ENCODE data around the gene KPNA6. TPM values are rescaled to one million over a fixed set of nuclear protein-coding genes. Genes with fewer than 3 reads are reported as not detected.

Gene KPNA6
- total and polyA plus RNA-seq, 2 of the 13 experiments (the other 11 are each of a cell fraction or from before 2014, with no cell fraction given): 22.0 to 47.5 TPM

GRCh38 chr1:32104127-32104526 is 3.7 kb upstream of the KPNA6 start (continued):
- TF ChIP-seq, protein P1, sequence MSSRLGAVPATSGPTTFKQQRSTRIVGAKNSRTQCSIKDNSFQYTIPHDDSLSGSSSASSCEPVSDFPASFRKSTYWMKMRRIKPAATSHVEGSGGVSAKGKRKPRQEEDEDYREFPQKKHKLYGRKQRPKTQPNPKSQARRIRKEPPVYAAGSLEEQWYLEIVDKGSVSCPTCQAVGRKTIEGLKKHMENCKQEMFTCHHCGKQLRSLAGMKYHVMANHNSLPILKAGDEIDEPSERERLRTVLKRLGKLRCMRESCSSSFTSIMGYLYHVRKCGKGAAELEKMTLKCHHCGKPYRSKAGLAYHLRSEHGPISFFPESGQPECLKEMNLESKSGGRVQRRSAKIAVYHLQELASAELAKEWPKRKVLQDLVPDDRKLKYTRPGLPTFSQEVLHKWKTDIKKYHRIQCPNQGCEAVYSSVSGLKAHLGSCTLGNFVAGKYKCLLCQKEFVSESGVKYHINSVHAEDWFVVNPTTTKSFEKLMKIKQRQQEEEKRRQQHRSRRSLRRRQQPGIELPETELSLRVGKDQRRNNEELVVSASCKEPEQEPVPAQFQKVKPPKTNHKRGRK (CRISPR knock-in tag; IDR thresholded peaks at IDR 0.05): no peak
- TF ChIP-seq, protein P2, sequence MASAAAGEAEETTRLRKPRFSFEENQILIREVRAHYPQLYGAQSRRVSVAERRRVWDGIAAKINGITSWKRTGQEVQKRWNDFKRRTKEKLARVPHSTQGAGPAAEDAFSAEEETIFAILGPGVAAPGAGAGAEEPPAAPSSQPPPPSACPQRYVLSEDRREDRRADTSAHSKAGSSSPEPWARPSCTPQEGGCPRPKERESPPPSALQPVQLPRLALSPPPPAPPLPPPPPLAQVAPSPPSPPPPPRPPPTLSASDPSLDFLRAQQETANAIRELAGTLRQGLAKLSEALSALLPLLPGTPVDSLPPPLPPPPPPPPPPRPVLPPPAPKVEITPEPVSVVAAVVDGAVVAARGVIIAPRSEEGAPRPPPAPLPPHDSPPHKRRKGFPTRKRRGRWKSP (CRISPR knock-in tag; IDR thresholded peaks at IDR 0.05): no peak
- TF ChIP-seq SP5 (CRISPR knock-in tag; IDR thresholded peaks at IDR 0.05; ENCODE audit: borderline replicate concordance, low read depth): no peak
- peak; percentile 64 for TF ChIP-seq FOXA3 (CRISPR knock-in tag; IDR thresholded peaks at IDR 0.05)
- TF ChIP-seq ZNF362 (CRISPR knock-in tag; IDR thresholded peaks at IDR 0.05; ENCODE audit: borderline replicate concordance): peak; percentile 84; the same call in 1 of the 2 replicates
- TF ChIP-seq SSRP1 (CRISPR knock-in tag; IDR thresholded peaks at IDR 0.05): no peak
- TF ChIP-seq HDAC1 (CRISPR knock-in tag; IDR thresholded peaks at IDR 0.05): 0 out of 2 replicates have a peak, but pooled peaks have one; percentile 24
- TF ChIP-seq MXD4 (CRISPR knock-in tag; IDR thresholded peaks at IDR 0.05): 0 out of 2 replicates have a peak, but pooled peaks have one; percentile 18
- TF ChIP-seq KAT8 (CRISPR knock-in tag; IDR thresholded peaks at IDR 0.05): no peak
- TF ChIP-seq, protein P3, sequence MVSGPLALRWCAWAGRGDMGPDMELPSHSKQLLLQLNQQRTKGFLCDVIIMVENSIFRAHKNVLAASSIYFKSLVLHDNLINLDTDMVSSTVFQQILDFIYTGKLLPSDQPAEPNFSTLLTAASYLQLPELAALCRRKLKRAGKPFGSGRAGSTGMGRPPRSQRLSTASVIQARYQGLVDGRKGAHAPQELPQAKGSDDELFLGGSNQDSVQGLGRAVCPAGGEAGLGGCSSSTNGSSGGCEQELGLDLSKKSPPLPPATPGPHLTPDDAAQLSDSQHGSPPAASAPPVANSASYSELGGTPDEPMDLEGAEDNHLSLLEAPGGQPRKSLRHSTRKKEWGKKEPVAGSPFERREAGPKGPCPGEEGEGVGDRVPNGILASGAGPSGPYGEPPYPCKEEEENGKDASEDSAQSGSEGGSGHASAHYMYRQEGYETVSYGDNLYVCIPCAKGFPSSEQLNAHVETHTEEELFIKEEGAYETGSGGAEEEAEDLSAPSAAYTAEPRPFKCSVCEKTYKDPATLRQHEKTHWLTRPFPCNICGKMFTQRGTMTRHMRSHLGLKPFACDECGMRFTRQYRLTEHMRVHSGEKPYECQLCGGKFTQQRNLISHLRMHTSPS (CRISPR knock-in tag; IDR thresholded peaks at IDR 0.05; ENCODE audit: low read depth): no peak
- no peak for TF ChIP-seq HMGXB3 (CRISPR knock-in tag; IDR thresholded peaks at IDR 0.05; ENCODE audit: borderline replicate concordance)
- TF ChIP-seq ZNF230 (CRISPR knock-in tag; IDR thresholded peaks at IDR 0.05): no peak
- TF ChIP-seq ZNF577 (CRISPR knock-in tag; IDR thresholded peaks at IDR 0.05; ENCODE audit: borderline replicate concordance, low read depth): no peak
- TF ChIP-seq, protein P4, sequence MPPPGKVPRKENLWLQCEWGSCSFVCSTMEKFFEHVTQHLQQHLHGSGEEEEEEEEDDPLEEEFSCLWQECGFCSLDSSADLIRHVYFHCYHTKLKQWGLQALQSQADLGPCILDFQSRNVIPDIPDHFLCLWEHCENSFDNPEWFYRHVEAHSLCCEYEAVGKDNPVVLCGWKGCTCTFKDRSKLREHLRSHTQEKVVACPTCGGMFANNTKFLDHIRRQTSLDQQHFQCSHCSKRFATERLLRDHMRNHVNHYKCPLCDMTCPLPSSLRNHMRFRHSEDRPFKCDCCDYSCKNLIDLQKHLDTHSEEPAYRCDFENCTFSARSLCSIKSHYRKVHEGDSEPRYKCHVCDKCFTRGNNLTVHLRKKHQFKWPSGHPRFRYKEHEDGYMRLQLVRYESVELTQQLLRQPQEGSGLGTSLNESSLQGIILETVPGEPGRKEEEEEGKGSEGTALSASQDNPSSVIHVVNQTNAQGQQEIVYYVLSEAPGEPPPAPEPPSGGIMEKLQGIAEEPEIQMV (CRISPR knock-in tag; IDR thresholded peaks at IDR 0.05; ENCODE audit: low read depth): no peak
- TF ChIP-seq ZNF674 (CRISPR knock-in tag; IDR thresholded peaks at IDR 0.05; ENCODE audit: low read depth): no peak
- TF ChIP-seq FOXK1 (CRISPR knock-in tag; IDR thresholded peaks at IDR 0.05; ENCODE audit: borderline replicate concordance, low read depth): no peak
